ENCODE measurements around the gene PLD6.

PLD6 gene

GRCh38 chr17:17151962-17152361, 54.2 kb downstream of the PLD6 start:
- TF ChIP-seq BACH2 (CRISPR knock-in tag; IDR thresholded peaks at IDR 0.05; ENCODE audit: borderline replicate concordance) (no peak), ZFP3 (CRISPR knock-in tag; IDR thresholded peaks at IDR 0.05) (0 out of 2 replicates have a peak, but pooled peaks have one; percentile 25)
- ATAC-seq: peak; percentile 97

GRCh38 chr17:17151541-17151940, 54.6 kb downstream of the PLD6 start:
- TF ChIP-seq ISL1 (CRISPR knock-in tag; IDR thresholded peaks at IDR 0.05) (no peak), POU6F1 (CRISPR knock-in tag; IDR thresholded peaks at IDR 0.05; ENCODE audit: borderline replicate concordance, low read depth) (no peak), ZFP30 (CRISPR knock-in tag; IDR thresholded peaks at IDR 0.05) (no peak), SNAI2 (CRISPR knock-in tag; IDR thresholded peaks at IDR 0.05) (no peak), CSRNP3 (CRISPR knock-in tag; IDR thresholded peaks at IDR 0.05) (no peak), PATZ1 (CRISPR knock-in tag; IDR thresholded peaks at IDR 0.05; ENCODE audit: borderline replicate concordance) (no peak), ZC3H10 (CRISPR knock-in tag; IDR thresholded peaks at IDR 0.05) (no peak), ZNF8 (CRISPR knock-in tag; IDR thresholded peaks at IDR 0.05) (no peak), PPARA (CRISPR knock-in tag; IDR thresholded peaks at IDR 0.05; ENCODE audit: borderline replicate concordance) (no peak), ZFP3 (CRISPR knock-in tag; IDR thresholded peaks at IDR 0.05) (no peak), ARNTL (CRISPR knock-in tag; IDR thresholded peaks at IDR 0.05; ENCODE audit: borderline replicate concordance, low read depth) (no peak), ZNF565 (CRISPR knock-in tag; conservative IDR thresholded peaks at IDR 0.05; ENCODE audit: low read depth) (no peak), TOX (CRISPR knock-in tag; IDR thresholded peaks at IDR 0.05; ENCODE audit: borderline replicate concordance) (no peak), TCF4 (CRISPR knock-in tag; IDR thresholded peaks at IDR 0.05; ENCODE audit: borderline replicate concordance) (no peak), BACH2 (CRISPR knock-in tag; IDR thresholded peaks at IDR 0.05; ENCODE audit: borderline replicate concordance) (no peak), OSR1 (CRISPR knock-in tag; IDR thresholded peaks at IDR 0.05) (no peak), RARB (CRISPR knock-in tag; IDR thresholded peaks at IDR 0.05) (no peak)
- ATAC-seq: peak; percentile 51

DNA sequence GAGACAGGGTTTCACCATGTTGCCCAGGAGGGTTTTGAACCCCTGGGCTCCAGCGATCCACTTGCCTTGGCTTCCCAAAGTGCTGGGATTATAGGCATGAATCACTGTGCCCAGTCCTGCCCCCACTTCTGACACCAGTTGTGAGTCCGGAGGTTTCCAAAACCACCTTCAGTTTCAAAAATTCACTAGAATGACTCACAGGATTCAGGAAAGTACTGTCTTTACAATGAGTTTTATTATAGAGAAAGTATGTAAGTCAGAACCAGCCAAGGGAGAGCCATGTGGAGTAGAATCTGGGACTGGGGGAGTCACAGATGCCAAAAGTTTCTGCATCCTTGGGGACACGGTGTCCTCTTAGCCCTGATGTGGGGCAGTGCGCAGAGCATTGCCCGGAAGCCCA, 55.1 kb downstream of the PLD6 start:
- TF ChIP-seq ZFP30 (CRISPR knock-in tag; IDR thresholded peaks at IDR 0.05) (no peak), RARB (CRISPR knock-in tag; IDR thresholded peaks at IDR 0.05) (no peak), PATZ1 (CRISPR knock-in tag; IDR thresholded peaks at IDR 0.05; ENCODE audit: borderline replicate concordance) (no peak), ISL1 (CRISPR knock-in tag; IDR thresholded peaks at IDR 0.05) (no peak), OSR1 (CRISPR knock-in tag; IDR thresholded peaks at IDR 0.05) (no peak)
- TF ChIP-seq, protein P1, sequence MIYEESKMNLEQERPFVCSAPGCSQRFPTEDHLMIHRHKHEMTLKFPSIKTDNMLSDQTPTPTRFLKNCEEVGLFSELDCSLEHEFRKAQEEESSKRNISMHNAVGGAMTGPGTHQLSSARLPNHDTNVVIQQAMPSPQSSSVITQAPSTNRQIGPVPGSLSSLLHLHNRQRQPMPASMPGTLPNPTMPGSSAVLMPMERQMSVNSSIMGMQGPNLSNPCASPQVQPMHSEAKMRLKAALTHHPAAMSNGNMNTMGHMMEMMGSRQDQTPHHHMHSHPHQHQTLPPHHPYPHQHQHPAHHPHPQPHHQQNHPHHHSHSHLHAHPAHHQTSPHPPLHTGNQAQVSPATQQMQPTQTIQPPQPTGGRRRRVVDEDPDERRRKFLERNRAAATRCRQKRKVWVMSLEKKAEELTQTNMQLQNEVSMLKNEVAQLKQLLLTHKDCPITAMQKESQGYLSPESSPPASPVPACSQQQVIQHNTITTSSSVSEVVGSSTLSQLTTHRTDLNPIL (CRISPR knock-in tag; IDR thresholded peaks at IDR 0.05; ENCODE audit: low read depth): no peak
- peak; percentile 51 for ATAC-seq

Measured in SK-N-SH treated with all-trans-retinoic acid at 6 μM for 48 hours (cell line).